ENCODE data around the gene PLPP4.

PLPP4 gene

GRCh38 chr10:120570418-120570817, 113.4 kb downstream of the PLPP4 start:
- no peak for DNase-seq (ENCODE audit: extremely low read depth, low read depth)
- no peak for TF ChIP-seq CTCF (IDR thresholded peaks at IDR 0.05; ENCODE audit: low read depth, low read length)

- no peak for TF ChIP-seq CTCF (IDR thresholded peaks at IDR 0.05; ENCODE audit: low read depth, low read length)
- DNase-seq (ENCODE audit: extremely low read depth, low read depth): no peak
These were observed 114.2 kb downstream of the PLPP4 start for GRCh38 chr10:120571266-120571665.

GRCh38 chr10:120572307-120572706, 115.3 kb downstream of the PLPP4 start:
- DNase-seq (ENCODE audit: extremely low read depth, low read depth): no peak
- TF ChIP-seq CTCF (IDR thresholded peaks at IDR 0.05; ENCODE audit: low read depth, low read length): no peak

- no peak for DNase-seq (ENCODE audit: extremely low read depth, low read depth)
- no peak for TF ChIP-seq CTCF (IDR thresholded peaks at IDR 0.05; ENCODE audit: low read depth, low read length)
These were observed 116.3 kb downstream of the PLPP4 start for GRCh38 chr10:120573355-120573754.

GRCh38 chr10:120574981-120575380, 118.0 kb downstream of the PLPP4 start:
- no peak for DNase-seq (ENCODE audit: extremely low read depth, low read depth)
- TF ChIP-seq CTCF (IDR thresholded peaks at IDR 0.05; ENCODE audit: low read depth, low read length): no peak

GRCh38 chr10:120575411-120575810, 118.4 kb downstream of the PLPP4 start:
- TF ChIP-seq CTCF (IDR thresholded peaks at IDR 0.05; ENCODE audit: low read depth, low read length): no peak
- DNase-seq (ENCODE audit: extremely low read depth, low read depth): no peak

GRCh38 chr10:120578134-120578533, 121.1 kb downstream of the PLPP4 start:
- DNase-seq (ENCODE audit: extremely low read depth, low read depth): no peak
- TF ChIP-seq CTCF (IDR thresholded peaks at IDR 0.05; ENCODE audit: low read depth, low read length): no peak

Data from AG09319 (cell line).